Testis (tissue), 2 donors: Measurements from ENCODE around the gene LCLAT1.

Experiments used
- CTCF ChIP-seq, 3 experiments: fragments of 450-650 bp in 2 of 3; fragments of 200-600 bp in 1 of 3; sonication (generic) in 1 of 3; IDR thresholded peaks; one replicate each; pipeline ENCODE4 v1.5.1; 2016 to 2019; ENCODE audit warnings: antibody characterized with exemption in 3 of 3, mild to moderate bottlenecking in 2 of 3, moderate library complexity in 1 of 3
- POLR2A ChIP-seq: fragments of 450-650 bp; IDR thresholded peaks from one replicate; pipeline ENCODE4 v1.6.1; 2017; ENCODE audit warnings: antibody characterized with exemption, mild to moderate bottlenecking, moderate library complexity

- TF ChIP-seq CTCF (IDR thresholded peaks at IDR 0.05) (no peak), POLR2A (no peak)
Measured at GRCh38 chr2:30421026-30421603, 25.9 kb upstream of the LCLAT1 start.
